Calu3 (cell line): ENCODE measurements around the gene CAP2. TPM values are rescaled to one million over a fixed set of nuclear protein-coding genes. Genes with fewer than 3 reads are reported as not detected.

ENCODE experiments used
- BruUV-seq: library from RNA; stranded (reverse); fragments of 400-500 nt; replicated peaks from 2 replicates; lab custom pipeline; 2021; lab: Mats Ljungman, UMichigan
- CTCF ChIA-PET: fragments of 300-600 bp; sonication (Branson Sonifier 250); formaldehyde crosslinking; loops from one replicate; lab custom pipeline; 2022; ENCODE audit warnings: antibody characterized with exemption; lab: Charles Lee
- DNase-seq: peaks from one replicate; pipeline ENCODE4 v3.0.0; 2022
- H3K27ac Mint-ChIP-seq: one replicate; pipeline ENCODE4 v1.8.0; 2022; ENCODE audit warnings: mixed read lengths; ENCODE audit not compliant: unreplicated experiment
- H3K27me3 Mint-ChIP-seq: one replicate; pipeline ENCODE4 v1.8.0; 2022; ENCODE audit warnings: mixed read lengths; ENCODE audit not compliant: unreplicated experiment
- H3K36me3 Mint-ChIP-seq: one replicate; pipeline ENCODE4 v1.8.0; 2022; ENCODE audit warnings: mild to moderate bottlenecking, moderate library complexity, mixed read lengths; ENCODE audit not compliant: insufficient read depth, unreplicated experiment
- H3K4me1 Mint-ChIP-seq: one replicate; pipeline ENCODE4 v1.8.0; 2022; ENCODE audit warnings: mild to moderate bottlenecking, low read depth, mixed read lengths; ENCODE audit not compliant: unreplicated experiment
- H3K4me3 Mint-ChIP-seq: one replicate; pipeline ENCODE4 v1.8.0; 2022; ENCODE audit warnings: mild to moderate bottlenecking, low read depth, moderate library complexity, mixed read lengths; ENCODE audit not compliant: unreplicated experiment
- H3K9me3 Mint-ChIP-seq: one replicate; pipeline ENCODE4 v1.8.0; 2022; ENCODE audit warnings: low read depth, mixed read lengths; ENCODE audit not compliant: unreplicated experiment
- intact Hi-C: fragments of 100-400 bp; cut with micrococcal nuclease; formaldehyde crosslinking; loops from one replicate; pipeline ENCODE4 v1.10.0; 2022; ENCODE audit not compliant: unreplicated experiment
- total RNA-seq: library from RNA; stranded (reverse); gene quantifications from 2 replicates; pipeline ENCODE4 v1.2.3, GENCODE V29; 2022
- TF ChIP-seq, protein P1 (sequence below): fragments of 200-600 bp; IDR thresholded peaks from one replicate; pipeline ENCODE4 v1.8.0; 2022; ENCODE audit warnings: antibody characterized with exemption; ENCODE audit not compliant: unreplicated experiment

Gene CAP2
- total RNA-seq, 1 experiment from 2014 or later: 15.7 TPM

GRCh38 chr6:17494919-17495318 lies 101.5 kb downstream of the CAP2 start:
- CTCF ChIA-PET: no interaction called here
- Mint-ChIP-seq H3K4me3 (no peak overlapping the region), H3K27me3 (no peaks in the 10 kb centered on the region), H3K9me3 (no peaks in the 10 kb centered on the region), H3K27ac (no peak overlapping the region), H3K36me3 (peaks cover 10% of the 10 kb centered on the region), H3K4me1 (no peaks in the 10 kb centered on the region)
- TF ChIP-seq, protein P1, sequence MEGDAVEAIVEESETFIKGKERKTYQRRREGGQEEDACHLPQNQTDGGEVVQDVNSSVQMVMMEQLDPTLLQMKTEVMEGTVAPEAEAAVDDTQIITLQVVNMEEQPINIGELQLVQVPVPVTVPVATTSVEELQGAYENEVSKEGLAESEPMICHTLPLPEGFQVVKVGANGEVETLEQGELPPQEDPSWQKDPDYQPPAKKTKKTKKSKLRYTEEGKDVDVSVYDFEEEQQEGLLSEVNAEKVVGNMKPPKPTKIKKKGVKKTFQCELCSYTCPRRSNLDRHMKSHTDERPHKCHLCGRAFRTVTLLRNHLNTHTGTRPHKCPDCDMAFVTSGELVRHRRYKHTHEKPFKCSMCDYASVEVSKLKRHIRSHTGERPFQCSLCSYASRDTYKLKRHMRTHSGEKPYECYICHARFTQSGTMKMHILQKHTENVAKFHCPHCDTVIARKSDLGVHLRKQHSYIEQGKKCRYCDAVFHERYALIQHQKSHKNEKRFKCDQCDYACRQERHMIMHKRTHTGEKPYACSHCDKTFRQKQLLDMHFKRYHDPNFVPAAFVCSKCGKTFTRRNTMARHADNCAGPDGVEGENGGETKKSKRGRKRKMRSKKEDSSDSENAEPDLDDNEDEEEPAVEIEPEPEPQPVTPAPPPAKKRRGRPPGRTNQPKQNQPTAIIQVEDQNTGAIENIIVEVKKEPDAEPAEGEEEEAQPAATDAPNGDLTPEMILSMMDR: no peak
- intact Hi-C loops: no loop called here
- no peak for DNase-seq
- no TSS peak for BruUV-seq

DNA sequence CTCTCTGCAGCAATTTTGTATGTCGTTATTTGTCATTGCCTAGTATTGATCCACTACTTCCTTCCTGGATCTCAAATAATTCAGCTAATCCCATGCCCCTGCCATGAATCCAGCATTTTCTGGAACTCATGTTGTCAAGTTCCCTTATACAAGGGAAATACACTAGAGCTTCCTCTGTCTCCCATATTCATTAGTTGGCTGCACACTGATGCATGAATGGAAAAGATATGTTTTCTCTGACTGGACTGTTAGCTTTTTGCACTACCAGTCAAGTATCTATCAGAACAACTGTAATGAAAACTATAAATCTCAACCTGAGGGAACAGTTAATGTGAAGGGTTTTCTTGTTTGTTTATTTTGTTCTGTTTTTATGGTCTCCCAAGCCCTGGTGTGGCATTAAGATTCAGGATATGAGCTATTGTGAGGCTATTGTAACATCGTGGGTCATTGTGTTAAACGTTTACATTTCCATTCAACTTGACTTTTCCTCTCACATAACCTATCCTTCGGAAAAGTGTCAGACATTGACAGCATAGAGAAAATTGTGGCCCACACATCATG lies 104.2 kb downstream of the CAP2 start:
- Mint-ChIP-seq H3K27me3 (no peaks in the 10 kb centered on the region), H3K27ac (no peak overlapping the region), H3K4me1 (no peaks in the 10 kb centered on the region), H3K36me3 (peaks cover 10% of the 10 kb centered on the region), H3K9me3 (no peaks in the 10 kb centered on the region), H3K4me3 (no peak overlapping the region)
- CTCF ChIA-PET: no interaction called here
- intact Hi-C loops: no loop called here
- DNase-seq: no peak
- no TSS peak for BruUV-seq
- TF ChIP-seq, protein P1: no peak

DNA sequence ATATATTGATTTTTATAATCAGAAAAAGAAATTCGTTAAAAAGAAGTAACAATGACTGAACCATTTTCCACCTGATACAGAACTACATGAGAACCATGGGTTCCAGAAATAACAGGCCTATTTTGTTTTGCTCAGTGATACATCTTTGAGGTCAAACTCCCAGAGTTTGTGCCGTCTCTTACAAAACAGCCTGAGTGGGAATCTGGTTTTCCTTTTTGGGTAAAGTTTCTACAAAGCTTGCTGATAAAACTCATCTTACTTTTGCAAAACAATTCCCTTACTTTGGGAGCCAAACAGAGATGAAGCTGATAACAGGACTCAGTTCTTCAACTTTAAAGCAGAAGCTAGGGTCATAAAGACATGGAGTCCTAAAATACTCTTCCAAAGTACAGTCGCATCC lies 108.0 kb downstream of the CAP2 start:
- Mint-ChIP-seq H3K27me3 (no peaks in the 10 kb centered on the region), H3K4me1 (no peaks in the 10 kb centered on the region), H3K9me3 (no peaks in the 10 kb centered on the region), H3K27ac (no peak overlapping the region), H3K36me3 (no peaks in the 10 kb centered on the region), H3K4me3 (no peak overlapping the region)
- TF ChIP-seq, protein P1: no peak
- no TSS peak for BruUV-seq
- DNase-seq: no peak
- intact Hi-C loops: no loop called here
- CTCF ChIA-PET: no interaction called here

- Mint-ChIP-seq H3K36me3 (no peaks in the 10 kb centered on the region), H3K4me1 (no peaks in the 10 kb centered on the region), H3K27ac (no peak overlapping the region), H3K27me3 (no peaks in the 10 kb centered on the region), H3K9me3 (no peaks in the 10 kb centered on the region), H3K4me3 (no peak overlapping the region)
- BruUV-seq: no TSS peak
- no peak for DNase-seq
- intact Hi-C loops: no loop called here
- TF ChIP-seq, protein P1: no peak
- CTCF ChIA-PET: interaction anchor here (0.7 kb wide), 1 partner anchor 36 kb away, joined by 3 read pairs; no protein-coding TSS in a partner anchor
Observed at GRCh38 chr6:17501982-17502704, 108.7 kb downstream of the CAP2 start.
